ENCODE measurements around the gene ALOX5. TPM values are rescaled to one million over a fixed set of nuclear protein-coding genes. Genes with fewer than 3 reads are reported as not detected.

Gene ALOX5
- total and polyA plus RNA-seq, 10 of the 15 experiments (the other 5 are each of a cell fraction or from before 2014, with no cell fraction given): 0.43 to 102 (median 34.2) TPM

GRCh38 chr10:45443101-45444009, 69.3 kb downstream of the ALOX5 start:
- no peak overlapping the region for H3K4me3 ChIP-seq
- FAIRE-seq (no peak), DNase-seq (ENCODE audit: low read depth, low spot score) (no peak), ATAC-seq (no peak)
- POLR2A ChIA-PET: no interaction called here
- H4K20me1 ChIP-seq (ENCODE audit: control insufficient read depth, insufficient read depth): no peaks in the 10 kb centered on the region
- intact Hi-C loops (cut with micrococcal nuclease; ENCODE audit: unreplicated experiment) (no loop called here), in situ Hi-C loops (cut with MboI) (no loop called here)
- H3K4me2 ChIP-seq (ENCODE audit: control insufficient read depth, insufficient read depth): no peak overlapping the region
- no TSS peak for BruUV-seq (replicated peaks)
- RAD21 ChIA-PET (ENCODE audit: unreplicated experiment): no interaction called here
- H3K36me3 ChIP-seq (ENCODE audit: control insufficient read depth in 2 of 2, insufficient read depth in 2 of 2, low read length in 1 of 2): no peaks in the 10 kb centered on the region
- no peak overlapping the region for H3K9ac ChIP-seq (ENCODE audit: control insufficient read depth, insufficient read depth, low read length)
- H3K4me1 ChIP-seq (ENCODE audit: control insufficient read depth, insufficient read depth, low read length): no peaks in the 10 kb centered on the region
- TF ChIP-seq ZBTB11 (CRISPR knock-in tag; IDR thresholded peaks at IDR 0.05): no peak
- TF ChIP-seq ZNF274 (IDR thresholded peaks at IDR 0.05; ENCODE audit: insufficient read depth, insufficient read length): no peak
- TF ChIP-seq, protein P1, sequence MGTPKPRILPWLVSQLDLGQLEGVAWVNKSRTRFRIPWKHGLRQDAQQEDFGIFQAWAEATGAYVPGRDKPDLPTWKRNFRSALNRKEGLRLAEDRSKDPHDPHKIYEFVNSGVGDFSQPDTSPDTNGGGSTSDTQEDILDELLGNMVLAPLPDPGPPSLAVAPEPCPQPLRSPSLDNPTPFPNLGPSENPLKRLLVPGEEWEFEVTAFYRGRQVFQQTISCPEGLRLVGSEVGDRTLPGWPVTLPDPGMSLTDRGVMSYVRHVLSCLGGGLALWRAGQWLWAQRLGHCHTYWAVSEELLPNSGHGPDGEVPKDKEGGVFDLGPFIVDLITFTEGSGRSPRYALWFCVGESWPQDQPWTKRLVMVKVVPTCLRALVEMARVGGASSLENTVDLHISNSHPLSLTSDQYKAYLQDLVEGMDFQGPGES (IDR thresholded peaks at IDR 0.05): no peak
- no peak for TF ChIP-seq FOXK2 (IDR thresholded peaks at IDR 0.05)
- no peak for TF ChIP-seq HDGF (IDR thresholded peaks at IDR 0.05)
- no peak for TF ChIP-seq POLR2A (IDR thresholded peaks at IDR 0.05; ENCODE audit: low read depth, low read length)
- TF ChIP-seq CREB1 (IDR thresholded peaks at IDR 0.05; ENCODE audit: low read depth): no peak
- no peak for TF ChIP-seq CREM (IDR thresholded peaks at IDR 0.05; ENCODE audit: low read depth)
- no peaks in the 10 kb centered on the region for H3K9me3 ChIP-seq (replicated peaks; ENCODE audit: control insufficient read depth, insufficient read depth, low read length)
- WGBS (ENCODE audit: insufficient coverage, insufficient replicate concordance, low lambda C conversion rate, missing lambda C conversion rate): 96% methylated on average over 51 of the region's 76 CpGs
- H3K27me3 ChIP-seq (replicated peaks in 1 of 2; ENCODE audit: control insufficient read depth in 2 of 2, insufficient read depth in 2 of 2, low read length in 1 of 2): no peaks in the 10 kb centered on the region
- H3K27ac ChIP-seq (ENCODE audit: control insufficient read depth, insufficient read depth): no peak overlapping the region
- SMC1A ChIA-PET (ENCODE audit: uncharacterized antibody, unreplicated experiment): no interaction called here
- H3K79me2 ChIP-seq (ENCODE audit: control insufficient read depth, insufficient read depth, low read length): no peaks in the 10 kb centered on the region
- CTCF ChIA-PET: no interaction called here
- no peak overlapping the region for H2AFZ ChIP-seq (ENCODE audit: control insufficient read depth, low read depth, low read length)
